Retinal pigment epithelial cell (primary cell): ENCODE results near the gene IQGAP1.
"Not testable (repeated sequence)": the region's sequence is repeated elsewhere in the genome, so short reads cannot be mapped to it uniquely, and the experiment has no call there.

Source experiments
- DNase-seq: peaks from one replicate; pipeline ENCODE4 v3.0.0-alpha.2; 2010; ENCODE audit warnings: low read depth
- H3K4me3 ChIP-seq: 2 replicates; pipeline ENCODE4 v1.5.1; 2011; ENCODE audit warnings: mild to moderate bottlenecking, low read length, control low read depth, moderate library complexity
- CTCF ChIP-seq: conservative IDR thresholded peaks from 2 replicates; pipeline ENCODE4 v1.5.1; 2011; ENCODE audit warnings: low read depth, low read length, control low read depth, inconsistent platforms

IQGAP1 gene

GRCh38 chr15:90401495-90401894 is 13.5 kb downstream of the IQGAP1 start:
- no peak for DNase-seq
- H3K4me3 ChIP-seq, result no peak overlapping the region
- no peak for TF ChIP-seq CTCF

GRCh38 chr15:90402223-90402622 is 14.2 kb downstream of the IQGAP1 start:
- H3K4me3 ChIP-seq, result no peak overlapping the region
- DNase-seq, result no peak
- no peak for TF ChIP-seq CTCF

GRCh38 chr15:90402767-90403166 is 14.7 kb downstream of the IQGAP1 start:
- no peak overlapping the region for H3K4me3 ChIP-seq
- no peak for DNase-seq
- no peak for TF ChIP-seq CTCF

- TF ChIP-seq CTCF, result no peak
- DNase-seq, result no peak
These were observed 17.1 kb downstream of the IQGAP1 start for GRCh38 chr15:90405055-90405607.

GRCh38 chr15:90407336-90407735 is 19.3 kb downstream of the IQGAP1 start:
- no peak for TF ChIP-seq CTCF
- no peak for DNase-seq
- H3K4me3 ChIP-seq, result no peak overlapping the region

More at GRCh38 chr15:90405055-90405607, 17.1 kb downstream of the IQGAP1 start:
- H3K4me3 ChIP-seq, result no peak overlapping the region

- no peak for TF ChIP-seq CTCF
- H3K4me3 ChIP-seq, result no peak overlapping the region
- peak; percentile 81 for DNase-seq
These were observed 19.9 kb downstream of the IQGAP1 start for GRCh38 chr15:90407871-90408317.

GRCh38 chr15:90408657-90409056 is 20.6 kb downstream of the IQGAP1 start:
- H3K4me3 ChIP-seq, result no peak overlapping the region
- DNase-seq, result no peak
- no peak for TF ChIP-seq CTCF

GRCh38 chr15:90409587-90409986 is 21.5 kb downstream of the IQGAP1 start:
- DNase-seq, H3K4me3 ChIP-seq: not testable (repeated sequence)

- not testable (repeated sequence) for H3K4me3 ChIP-seq, DNase-seq
These were observed 22.3 kb downstream of the IQGAP1 start for GRCh38 chr15:90410316-90410715.
